OCI-LY1 (cell line): ENCODE data around the gene DOCK2.

Source experiments
- EZH2 ChIP-seq: fragments of 200-600 bp; sonication (generic), shearing (Covaris generic); IDR thresholded peaks from 2 replicates; pipeline ENCODE4 v1.8.0; 2017; ENCODE audit warnings: borderline replicate concordance, mixed run types, mild to moderate bottlenecking, antibody characterized with exemption, low read length, moderate library complexity, mixed read lengths
- TF ChIP-seq, protein P1 (sequence below): fragments of 200-600 bp; sonication (generic), shearing (Covaris generic); IDR thresholded peaks from 2 replicates; pipeline ENCODE4 v1.5.1; 2017; ENCODE audit warnings: mild to moderate bottlenecking, antibody characterized with exemption, low read length, moderate library complexity, mixed read lengths

DNA sequence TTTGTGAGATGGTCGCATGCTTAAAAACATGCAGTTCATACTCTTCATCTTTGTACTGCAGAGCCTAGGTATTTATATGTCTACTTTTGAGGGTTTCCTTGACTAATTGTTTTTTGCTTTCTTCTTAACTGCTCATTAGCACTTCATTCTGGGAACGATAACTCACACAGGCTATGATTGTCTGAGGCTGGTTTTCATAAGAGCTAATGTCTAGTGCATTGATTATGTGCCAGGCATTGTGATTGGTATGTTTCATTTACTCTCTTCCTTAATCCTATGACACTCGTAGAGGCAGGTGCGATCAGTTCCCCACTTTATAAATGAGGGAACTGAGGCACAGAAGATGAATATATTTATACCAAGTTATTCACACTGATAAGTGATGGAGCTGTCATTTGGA lies 249.6 kb downstream of the DOCK2 start:
- TF ChIP-seq, protein P1, sequence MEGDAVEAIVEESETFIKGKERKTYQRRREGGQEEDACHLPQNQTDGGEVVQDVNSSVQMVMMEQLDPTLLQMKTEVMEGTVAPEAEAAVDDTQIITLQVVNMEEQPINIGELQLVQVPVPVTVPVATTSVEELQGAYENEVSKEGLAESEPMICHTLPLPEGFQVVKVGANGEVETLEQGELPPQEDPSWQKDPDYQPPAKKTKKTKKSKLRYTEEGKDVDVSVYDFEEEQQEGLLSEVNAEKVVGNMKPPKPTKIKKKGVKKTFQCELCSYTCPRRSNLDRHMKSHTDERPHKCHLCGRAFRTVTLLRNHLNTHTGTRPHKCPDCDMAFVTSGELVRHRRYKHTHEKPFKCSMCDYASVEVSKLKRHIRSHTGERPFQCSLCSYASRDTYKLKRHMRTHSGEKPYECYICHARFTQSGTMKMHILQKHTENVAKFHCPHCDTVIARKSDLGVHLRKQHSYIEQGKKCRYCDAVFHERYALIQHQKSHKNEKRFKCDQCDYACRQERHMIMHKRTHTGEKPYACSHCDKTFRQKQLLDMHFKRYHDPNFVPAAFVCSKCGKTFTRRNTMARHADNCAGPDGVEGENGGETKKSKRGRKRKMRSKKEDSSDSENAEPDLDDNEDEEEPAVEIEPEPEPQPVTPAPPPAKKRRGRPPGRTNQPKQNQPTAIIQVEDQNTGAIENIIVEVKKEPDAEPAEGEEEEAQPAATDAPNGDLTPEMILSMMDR = no peak
- TF ChIP-seq EZH2 = no peak
